Measurements from ENCODE around the gene C17orf67.

GRCh38 chr17:56771975-56772374 lies 61.7 kb downstream of the C17orf67 start:
- no peak for TF ChIP-seq YY1 (IDR thresholded peaks at IDR 0.05; ENCODE audit: low read depth, low read length)
- no peak for TF ChIP-seq PRDM15 (CRISPR knock-in tag; IDR thresholded peaks at IDR 0.05)
- no peak for TF ChIP-seq RFX5 (IDR thresholded peaks at IDR 0.05; ENCODE audit: low read depth, low read length)
- TF ChIP-seq SPI1 (IDR thresholded peaks at IDR 0.05; ENCODE audit: borderline replicate concordance, insufficient read depth, low read depth, low read length): no peak
- TF ChIP-seq REST (IDR thresholded peaks at IDR 0.05; ENCODE audit: low read depth, low read length): no peak
- TF ChIP-seq CTCF (IDR thresholded peaks at IDR 0.05 in 2 of 3, conservative IDR thresholded peaks at IDR 0.05 in 1 of 3; ENCODE audit: control insufficient read depth in 2 of 3, extremely low read depth in 1 of 3, insufficient read depth in 1 of 3, low read depth in 3 of 3, low read length in 3 of 3): no peak
- no peak for TF ChIP-seq BHLHE40 (IDR thresholded peaks at IDR 0.05; ENCODE audit: borderline replicate concordance in 1 of 2, low read depth in 2 of 2, low read length in 1 of 2)
- no peak for TF ChIP-seq CBX5 (IDR thresholded peaks at IDR 0.05; ENCODE audit: low read depth)
- no peak for TF ChIP-seq ZBTB40 (IDR thresholded peaks at IDR 0.05; ENCODE audit: borderline replicate concordance)
- TF ChIP-seq POLR2AphosphoS5 (IDR thresholded peaks at IDR 0.05; ENCODE audit: low read length): no peak
- no peak for TF ChIP-seq PAX5 (IDR thresholded peaks at IDR 0.05; ENCODE audit: borderline replicate concordance, low read depth, low read length)
- TF ChIP-seq GABPA (IDR thresholded peaks at IDR 0.05; ENCODE audit: low read depth): no peak
- no peak for TF ChIP-seq HDAC6 (IDR thresholded peaks at IDR 0.05; ENCODE audit: unreplicated experiment)
